22Rv1 (cell line): ENCODE measurements around the gene JMJD1C.

Experiments used
- ZFX ChIP-seq: fragments of 450-650 bp; IDR thresholded peaks from 2 replicates; pipeline ENCODE4 v1.6.1; 2017; ENCODE audit warnings: antibody characterized with exemption, borderline replicate concordance
- TF ChIP-seq, protein P1 (sequence below): fragments of 450-650 bp; IDR thresholded peaks from 2 replicates; pipeline ENCODE4 v1.5.1; 2017; ENCODE audit warnings: mild to moderate bottlenecking

DNA sequence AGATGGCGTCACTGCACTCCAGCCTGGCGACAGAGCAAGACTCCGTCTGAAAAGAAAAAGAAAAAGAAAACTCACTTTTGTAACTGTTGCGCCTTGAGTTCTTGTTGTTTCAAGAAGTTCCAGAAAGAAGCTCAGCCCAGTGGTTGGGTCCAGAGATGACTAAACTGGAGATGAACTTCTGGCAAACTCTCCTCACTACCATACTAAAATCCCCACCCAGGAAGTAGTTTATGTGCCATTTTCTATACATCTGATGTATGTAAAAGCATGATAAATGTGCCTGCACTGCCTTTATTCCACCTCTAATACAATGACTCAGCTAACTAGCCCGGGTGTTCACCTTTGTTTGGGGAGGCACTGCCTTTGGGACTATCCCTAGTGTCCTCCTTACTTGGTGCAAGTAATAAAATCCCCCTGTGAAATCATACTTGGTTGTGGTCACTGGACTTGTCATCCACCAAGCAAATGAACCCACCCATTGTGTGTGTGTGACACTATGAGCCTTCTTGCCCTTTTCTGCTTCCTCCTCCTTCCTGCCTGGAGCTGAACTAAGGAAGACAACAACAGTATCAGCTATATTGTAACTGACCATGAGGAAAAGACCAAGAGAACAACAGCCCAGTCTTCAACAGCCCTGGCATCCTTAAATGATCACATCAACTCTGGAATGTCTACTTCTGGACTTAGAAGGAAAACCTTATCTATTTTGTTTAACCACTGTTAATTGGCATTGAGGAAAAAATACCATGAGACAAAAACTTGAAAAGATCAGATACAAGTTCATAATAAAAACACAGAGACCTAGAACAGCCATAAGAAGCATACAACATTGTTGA lies 33.6 kb downstream of the JMJD1C start:
- TF ChIP-seq, protein P1, sequence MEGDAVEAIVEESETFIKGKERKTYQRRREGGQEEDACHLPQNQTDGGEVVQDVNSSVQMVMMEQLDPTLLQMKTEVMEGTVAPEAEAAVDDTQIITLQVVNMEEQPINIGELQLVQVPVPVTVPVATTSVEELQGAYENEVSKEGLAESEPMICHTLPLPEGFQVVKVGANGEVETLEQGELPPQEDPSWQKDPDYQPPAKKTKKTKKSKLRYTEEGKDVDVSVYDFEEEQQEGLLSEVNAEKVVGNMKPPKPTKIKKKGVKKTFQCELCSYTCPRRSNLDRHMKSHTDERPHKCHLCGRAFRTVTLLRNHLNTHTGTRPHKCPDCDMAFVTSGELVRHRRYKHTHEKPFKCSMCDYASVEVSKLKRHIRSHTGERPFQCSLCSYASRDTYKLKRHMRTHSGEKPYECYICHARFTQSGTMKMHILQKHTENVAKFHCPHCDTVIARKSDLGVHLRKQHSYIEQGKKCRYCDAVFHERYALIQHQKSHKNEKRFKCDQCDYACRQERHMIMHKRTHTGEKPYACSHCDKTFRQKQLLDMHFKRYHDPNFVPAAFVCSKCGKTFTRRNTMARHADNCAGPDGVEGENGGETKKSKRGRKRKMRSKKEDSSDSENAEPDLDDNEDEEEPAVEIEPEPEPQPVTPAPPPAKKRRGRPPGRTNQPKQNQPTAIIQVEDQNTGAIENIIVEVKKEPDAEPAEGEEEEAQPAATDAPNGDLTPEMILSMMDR: no peak
- TF ChIP-seq ZFX: no peak
